H1 (cell line): ENCODE measurements around the gene GMPPA. TPM values are rescaled to one million over a fixed set of nuclear protein-coding genes. Genes with fewer than 3 reads are reported as not detected.

Experiments used
- CBX8 ChIP-seq: fragments of 300-800, 300-1000 bp; sonication (generic); IDR thresholded peaks from 2 replicates; pipeline ENCODE4 v1.7.1; 2016; ENCODE audit warnings: low read depth, low read length, borderline replicate concordance
- CEBPB ChIP-seq: IDR thresholded peaks from 2 replicates; pipeline ENCODE4 v1.6.1; 2012; ENCODE audit warnings: low read depth, low read length
- SIN3A ChIP-seq, 2 experiments: IDR thresholded peaks in 1 of 2; conservative IDR thresholded peaks in 1 of 2; 2 replicates each; pipeline ENCODE4 v1.6.1; 2011 to 2012; ENCODE audit warnings: low read length in 2 of 2, improper control_type of control experiment in 1 of 2, low read depth in 1 of 2, mild to moderate bottlenecking in 1 of 2
- TAF1 ChIP-seq: IDR thresholded peaks from 2 replicates; pipeline ENCODE4 v1.6.1; 2011; ENCODE audit warnings: mild to moderate bottlenecking, low read depth, low read length
- polyA plus RNA-seq, 7 experiments: library from polyadenylated mRNA; depleted of rRNA in 3 of 7; stranded (reverse) in 5 of 7; unstranded in 2 of 7; fragments of >200 nt in 5 of 7; fragments of 200-250 nt in 2 of 7; gene quantifications; 1 replicate in 5 of 7; 2 replicates in 1 of 7; 4 replicates in 1 of 7; pipeline versions ENCODE4 v1.2.1 to v1.2.3, GENCODE V29; 2011 to 2013; ENCODE audit warnings: missing spikeins in 2 of 7, mixed read lengths in 2 of 7
- total RNA-seq: library from RNA; stranded (reverse); fragmentation: NEBNext Ultra II Directional; extraction: Animal tissue kit (Norgen Biotek cat#: 25700); gene quantifications from 2 replicates; pipeline ENCODE4 v1.2.1, GENCODE V29; 2021
- TF ChIP-seq, protein P1 (sequence below): fragments of 300-600 bp; sonication (generic); IDR thresholded peaks from 2 replicates; pipeline ENCODE4 v1.7.1; 2012; ENCODE audit warnings: low read length, moderate library complexity, mild to moderate bottlenecking, inconsistent platforms; ENCODE audit not compliant: insufficient replicate concordance

The GMPPA gene
- total and polyA plus RNA-seq, 2 of the 8 experiments (the other 6 are each of a cell fraction or from before 2014, with no cell fraction given): 34.3 to 98.8 TPM

DNA sequence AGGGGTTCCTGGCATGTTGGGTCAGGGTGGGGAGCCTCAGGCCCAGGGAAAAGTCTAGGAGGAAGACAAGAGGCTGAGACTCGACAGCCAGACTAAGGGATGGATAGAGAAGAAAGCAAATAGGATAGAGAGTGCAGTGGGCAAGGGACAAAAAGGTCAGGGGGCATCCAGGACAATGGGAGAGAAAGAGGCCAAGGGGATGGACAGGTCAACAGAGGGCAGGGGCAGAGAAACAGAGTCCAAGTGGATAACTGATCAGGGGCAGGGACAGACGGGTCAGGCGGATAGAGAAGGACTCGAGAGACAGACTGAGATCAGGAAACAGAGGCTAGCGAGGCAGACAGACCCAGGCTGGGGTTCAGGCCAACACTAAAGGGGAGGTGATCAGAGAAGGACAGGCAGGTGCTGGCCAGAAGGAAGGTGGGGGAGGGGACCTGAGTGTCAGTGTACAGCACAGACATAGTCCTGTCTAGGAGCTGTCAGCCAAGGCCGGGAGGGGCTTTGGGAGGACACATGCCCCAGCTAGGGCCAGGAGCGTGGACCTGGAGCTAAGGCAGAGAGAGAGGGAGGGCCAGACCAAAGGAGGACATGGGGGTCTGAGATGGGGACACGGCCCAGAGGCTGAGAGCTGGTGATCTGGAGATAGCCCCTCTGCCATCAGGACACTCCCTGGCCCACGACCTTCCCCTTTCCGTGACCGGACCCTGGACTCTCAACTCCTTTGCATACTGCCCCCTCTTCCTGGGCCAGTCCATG lies 27.8 kb downstream of the GMPPA start (continued):
- TF ChIP-seq, protein P1, sequence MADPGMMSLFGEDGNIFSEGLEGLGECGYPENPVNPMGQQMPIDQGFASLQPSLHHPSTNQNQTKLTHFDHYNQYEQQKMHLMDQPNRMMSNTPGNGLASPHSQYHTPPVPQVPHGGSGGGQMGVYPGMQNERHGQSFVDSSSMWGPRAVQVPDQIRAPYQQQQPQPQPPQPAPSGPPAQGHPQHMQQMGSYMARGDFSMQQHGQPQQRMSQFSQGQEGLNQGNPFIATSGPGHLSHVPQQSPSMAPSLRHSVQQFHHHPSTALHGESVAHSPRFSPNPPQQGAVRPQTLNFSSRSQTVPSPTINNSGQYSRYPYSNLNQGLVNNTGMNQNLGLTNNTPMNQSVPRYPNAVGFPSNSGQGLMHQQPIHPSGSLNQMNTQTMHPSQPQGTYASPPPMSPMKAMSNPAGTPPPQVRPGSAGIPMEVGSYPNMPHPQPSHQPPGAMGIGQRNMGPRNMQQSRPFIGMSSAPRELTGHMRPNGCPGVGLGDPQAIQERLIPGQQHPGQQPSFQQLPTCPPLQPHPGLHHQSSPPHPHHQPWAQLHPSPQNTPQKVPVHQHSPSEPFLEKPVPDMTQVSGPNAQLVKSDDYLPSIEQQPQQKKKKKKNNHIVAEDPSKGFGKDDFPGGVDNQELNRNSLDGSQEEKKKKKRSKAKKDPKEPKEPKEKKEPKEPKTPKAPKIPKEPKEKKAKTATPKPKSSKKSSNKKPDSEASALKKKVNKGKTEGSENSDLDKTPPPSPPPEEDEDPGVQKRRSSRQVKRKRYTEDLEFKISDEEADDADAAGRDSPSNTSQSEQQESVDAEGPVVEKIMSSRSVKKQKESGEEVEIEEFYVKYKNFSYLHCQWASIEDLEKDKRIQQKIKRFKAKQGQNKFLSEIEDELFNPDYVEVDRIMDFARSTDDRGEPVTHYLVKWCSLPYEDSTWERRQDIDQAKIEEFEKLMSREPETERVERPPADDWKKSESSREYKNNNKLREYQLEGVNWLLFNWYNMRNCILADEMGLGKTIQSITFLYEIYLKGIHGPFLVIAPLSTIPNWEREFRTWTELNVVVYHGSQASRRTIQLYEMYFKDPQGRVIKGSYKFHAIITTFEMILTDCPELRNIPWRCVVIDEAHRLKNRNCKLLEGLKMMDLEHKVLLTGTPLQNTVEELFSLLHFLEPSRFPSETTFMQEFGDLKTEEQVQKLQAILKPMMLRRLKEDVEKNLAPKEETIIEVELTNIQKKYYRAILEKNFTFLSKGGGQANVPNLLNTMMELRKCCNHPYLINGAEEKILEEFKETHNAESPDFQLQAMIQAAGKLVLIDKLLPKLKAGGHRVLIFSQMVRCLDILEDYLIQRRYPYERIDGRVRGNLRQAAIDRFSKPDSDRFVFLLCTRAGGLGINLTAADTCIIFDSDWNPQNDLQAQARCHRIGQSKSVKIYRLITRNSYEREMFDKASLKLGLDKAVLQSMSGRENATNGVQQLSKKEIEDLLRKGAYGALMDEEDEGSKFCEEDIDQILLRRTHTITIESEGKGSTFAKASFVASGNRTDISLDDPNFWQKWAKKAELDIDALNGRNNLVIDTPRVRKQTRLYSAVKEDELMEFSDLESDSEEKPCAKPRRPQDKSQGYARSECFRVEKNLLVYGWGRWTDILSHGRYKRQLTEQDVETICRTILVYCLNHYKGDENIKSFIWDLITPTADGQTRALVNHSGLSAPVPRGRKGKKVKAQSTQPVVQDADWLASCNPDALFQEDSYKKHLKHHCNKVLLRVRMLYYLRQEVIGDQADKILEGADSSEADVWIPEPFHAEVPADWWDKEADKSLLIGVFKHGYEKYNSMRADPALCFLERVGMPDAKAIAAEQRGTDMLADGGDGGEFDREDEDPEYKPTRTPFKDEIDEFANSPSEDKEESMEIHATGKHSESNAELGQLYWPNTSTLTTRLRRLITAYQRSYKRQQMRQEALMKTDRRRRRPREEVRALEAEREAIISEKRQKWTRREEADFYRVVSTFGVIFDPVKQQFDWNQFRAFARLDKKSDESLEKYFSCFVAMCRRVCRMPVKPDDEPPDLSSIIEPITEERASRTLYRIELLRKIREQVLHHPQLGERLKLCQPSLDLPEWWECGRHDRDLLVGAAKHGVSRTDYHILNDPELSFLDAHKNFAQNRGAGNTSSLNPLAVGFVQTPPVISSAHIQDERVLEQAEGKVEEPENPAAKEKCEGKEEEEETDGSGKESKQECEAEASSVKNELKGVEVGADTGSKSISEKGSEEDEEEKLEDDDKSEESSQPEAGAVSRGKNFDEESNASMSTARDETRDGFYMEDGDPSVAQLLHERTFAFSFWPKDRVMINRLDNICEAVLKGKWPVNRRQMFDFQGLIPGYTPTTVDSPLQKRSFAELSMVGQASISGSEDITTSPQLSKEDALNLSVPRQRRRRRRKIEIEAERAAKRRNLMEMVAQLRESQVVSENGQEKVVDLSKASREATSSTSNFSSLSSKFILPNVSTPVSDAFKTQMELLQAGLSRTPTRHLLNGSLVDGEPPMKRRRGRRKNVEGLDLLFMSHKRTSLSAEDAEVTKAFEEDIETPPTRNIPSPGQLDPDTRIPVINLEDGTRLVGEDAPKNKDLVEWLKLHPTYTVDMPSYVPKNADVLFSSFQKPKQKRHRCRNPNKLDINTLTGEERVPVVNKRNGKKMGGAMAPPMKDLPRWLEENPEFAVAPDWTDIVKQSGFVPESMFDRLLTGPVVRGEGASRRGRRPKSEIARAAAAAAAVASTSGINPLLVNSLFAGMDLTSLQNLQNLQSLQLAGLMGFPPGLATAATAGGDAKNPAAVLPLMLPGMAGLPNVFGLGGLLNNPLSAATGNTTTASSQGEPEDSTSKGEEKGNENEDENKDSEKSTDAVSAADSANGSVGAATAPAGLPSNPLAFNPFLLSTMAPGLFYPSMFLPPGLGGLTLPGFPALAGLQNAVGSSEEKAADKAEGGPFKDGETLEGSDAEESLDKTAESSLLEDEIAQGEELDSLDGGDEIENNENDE: no peak
- TF ChIP-seq TAF1 (no peak), CEBPB (no peak), CBX8 (no peak), SIN3A (conservative IDR thresholded peaks at IDR 0.05 in 1 of 2, IDR thresholded peaks at IDR 0.05 in 1 of 2; ENCODE audit: low read depth in 1 of 2, low read length in 2 of 2) (no peak)
